Activated CD4-positive, alpha-beta T cell treated with anti-CD3 and anti-CD28 coated beads for 4 hours (primary cell): Measurements from ENCODE around the gene ZDHHC11B.
A peak's percentile ranks its signal among the peaks of the same experiment; 100 is the strongest.
"Not testable (repeated sequence)": the region's sequence is repeated elsewhere in the genome, so short reads cannot be mapped to it uniquely, and the experiment has no call there.

Experiments
- DNase-seq, 2 donors: peaks; one replicate each; pipeline ENCODE4 v3.0.0-alpha.2; 2020

Gene ZDHHC11B

GRCh38 chr5:714215-715118, 70.1 kb downstream of the ZDHHC11B start:
- DNase-seq: not testable (repeated sequence)

- not testable (repeated sequence) for DNase-seq
Observed at GRCh38 chr5:713686-714085, 70.8 kb downstream of the ZDHHC11B start.

GRCh38 chr5:708848-709517, 75.5 kb downstream of the ZDHHC11B start:
- not testable (repeated sequence) for DNase-seq

GRCh38 chr5:708374-708773, 76.2 kb downstream of the ZDHHC11B start:
- not testable (repeated sequence) for DNase-seq

GRCh38 chr5:706127-706526, 78.4 kb downstream of the ZDHHC11B start:
- DNase-seq: not testable (repeated sequence)

GRCh38 chr5:696753-697702, 87.5 kb downstream of the ZDHHC11B start:
- DNase-seq: not testable (repeated sequence)

GRCh38 chr5:696191-696590, 88.3 kb downstream of the ZDHHC11B start:
- not testable (repeated sequence) for DNase-seq

GRCh38 chr5:695475-695874, 89.1 kb downstream of the ZDHHC11B start:
- not testable (repeated sequence) for DNase-seq

- not testable (repeated sequence) for DNase-seq
Observed at GRCh38 chr5:694042-694431, 90.5 kb downstream of the ZDHHC11B start.

GRCh38 chr5:693271-694041, 91.1 kb downstream of the ZDHHC11B start, which contains the start of gene TPPP:
Gene TPPP (minus strand): TSS chr5:693352. CDS start chr5:678060, 15,292 bp downstream.
- DNase-seq: peak; percentile 73 to 84

- not testable (repeated sequence) for DNase-seq
Observed at GRCh38 chr5:692529-693041, 91.9 kb downstream of the ZDHHC11B start.

- DNase-seq: no peak
Observed at GRCh38 chr5:691817-692528, 92.6 kb downstream of the ZDHHC11B start.

- not testable (repeated sequence) for DNase-seq
Observed at GRCh38 chr5:691049-691448, 93.5 kb downstream of the ZDHHC11B start.

- DNase-seq: not testable (repeated sequence)
Observed at GRCh38 chr5:690293-690692, 94.2 kb downstream of the ZDHHC11B start.

GRCh38 chr5:688348-689010, 96.0 kb downstream of the ZDHHC11B start:
- not testable (repeated sequence) for DNase-seq

GRCh38 chr5:686936-687335, 97.6 kb downstream of the ZDHHC11B start:
- DNase-seq: not testable (repeated sequence)

GRCh38 chr5:686172-686523, 98.4 kb downstream of the ZDHHC11B start:
- DNase-seq: not testable (repeated sequence)

- DNase-seq: no peak
Observed at GRCh38 chr5:685262-686171, 99.0 kb downstream of the ZDHHC11B start.

GRCh38 chr5:684751-685216, 99.7 kb downstream of the ZDHHC11B start:
- DNase-seq: no peak
